GM12878 (cell line): Measurements from ENCODE around the gene RAD51B. TPM values are rescaled to one million over a fixed set of nuclear protein-coding genes. Genes with fewer than 3 reads are reported as not detected.

Experiments
- BCLAF1 ChIP-seq: fragments of 450-650 bp; IDR thresholded peaks from 2 replicates; pipeline ENCODE4 v1.6.1; 2017; ENCODE audit warnings: antibody characterized with exemption, mild to moderate bottlenecking, moderate library complexity
- E2F8 ChIP-seq: fragments of 450-650 bp; IDR thresholded peaks from 2 replicates; pipeline ENCODE4 v1.6.1; 2018; ENCODE audit warnings: mild to moderate bottlenecking, low read depth, moderate library complexity; ENCODE audit not compliant: partially characterized antibody
- IRF3 ChIP-seq: fragments of 450-650 bp; IDR thresholded peaks from 2 replicates; pipeline ENCODE4 v1.6.1; 2014; ENCODE audit warnings: mild to moderate bottlenecking
- KDM1A ChIP-seq: fragments of 200-600 bp; sonication (generic); IDR thresholded peaks from 2 replicates; pipeline ENCODE4 v1.6.1; 2016; ENCODE audit warnings: borderline replicate concordance
- PRDM15 ChIP-seq: fragments of 450-650 bp; formaldehyde crosslinking; IDR thresholded peaks from 2 replicates; pipeline ENCODE4 v1.4.0; 2020; ENCODE audit warnings: mild to moderate bottlenecking, moderate library complexity
- RFX5 ChIP-seq: IDR thresholded peaks from 2 replicates; pipeline ENCODE4 v1.6.1; 2011; ENCODE audit warnings: low read depth, low read length, improper control_type of control experiment
- SREBF1 ChIP-seq: IDR thresholded peaks from 2 replicates; pipeline ENCODE4 v1.6.1; 2012; ENCODE audit warnings: mild to moderate bottlenecking, low read length
- TARDBP ChIP-seq: IDR thresholded peaks from 2 replicates; pipeline ENCODE4 v1.6.1; 2016; ENCODE audit warnings: borderline replicate concordance
- polyA plus RNA-seq, 11 experiments: library from polyadenylated mRNA; depleted of rRNA in 4 of 11; unstranded in 6 of 11; stranded (reverse) in 5 of 11; fragments of >200 nt; fragmentation: Nextera tagmentation in 4 of 11; fragmentation: Illumina TruSeq in 1 of 11; extraction: Ambion mirVana in 4 of 11; extraction: Trizol in 1 of 11; gene quantifications; 1 replicate in 1 of 11; 2 replicates in 10 of 11; pipeline versions ENCODE4 v1.2.1 to v1.2.3, GENCODE V29; 2011 to 2016; ENCODE audit warnings: inconsistent platforms in 2 of 11, missing spikeins in 2 of 11, low read depth in 1 of 11
- total RNA-seq, 4 experiments: library from RNA; depleted of rRNA in 3 of 4; stranded (reverse); fragments of >200 nt in 3 of 4; fragmentation: Illumina TruSeq in 1 of 4; extraction: Trizol in 1 of 4; gene quantifications; 2 replicates each; pipeline versions ENCODE4 v1.2.1 to v1.2.3, GENCODE V29; 2013 to 2021

Gene RAD51B
- total and polyA plus RNA-seq, 10 of the 15 experiments (the other 5 are each of a cell fraction or from before 2014, with no cell fraction given) = 9.8 to 26.8 (median 21.3) TPM

- TF ChIP-seq E2F8 (no peak), PRDM15 (CRISPR knock-in tag) (no peak), IRF3 (no peak), SREBF1 (no peak), KDM1A (no peak), BCLAF1 (no peak), RFX5 (no peak), TARDBP (no peak)
- TF ChIP-seq, all 136 proteins: peak for 0
These were observed 682.7 kb downstream of the RAD51B start (continued) for GRCh38 chr14:68502230-68502629.
